IPS-NIHi11 (cell line): ENCODE measurements around the gene ABCC2.
"Not testable (repeated sequence)": the region's sequence is repeated elsewhere in the genome, so short reads cannot be mapped to it uniquely, and the experiment has no call there.

Experiments used
- DNase-seq: peaks from one replicate; pipeline ENCODE4 v3.0.0; 2012; ENCODE audit warnings: mixed read lengths, low spot score

ABCC2 gene

DNA sequence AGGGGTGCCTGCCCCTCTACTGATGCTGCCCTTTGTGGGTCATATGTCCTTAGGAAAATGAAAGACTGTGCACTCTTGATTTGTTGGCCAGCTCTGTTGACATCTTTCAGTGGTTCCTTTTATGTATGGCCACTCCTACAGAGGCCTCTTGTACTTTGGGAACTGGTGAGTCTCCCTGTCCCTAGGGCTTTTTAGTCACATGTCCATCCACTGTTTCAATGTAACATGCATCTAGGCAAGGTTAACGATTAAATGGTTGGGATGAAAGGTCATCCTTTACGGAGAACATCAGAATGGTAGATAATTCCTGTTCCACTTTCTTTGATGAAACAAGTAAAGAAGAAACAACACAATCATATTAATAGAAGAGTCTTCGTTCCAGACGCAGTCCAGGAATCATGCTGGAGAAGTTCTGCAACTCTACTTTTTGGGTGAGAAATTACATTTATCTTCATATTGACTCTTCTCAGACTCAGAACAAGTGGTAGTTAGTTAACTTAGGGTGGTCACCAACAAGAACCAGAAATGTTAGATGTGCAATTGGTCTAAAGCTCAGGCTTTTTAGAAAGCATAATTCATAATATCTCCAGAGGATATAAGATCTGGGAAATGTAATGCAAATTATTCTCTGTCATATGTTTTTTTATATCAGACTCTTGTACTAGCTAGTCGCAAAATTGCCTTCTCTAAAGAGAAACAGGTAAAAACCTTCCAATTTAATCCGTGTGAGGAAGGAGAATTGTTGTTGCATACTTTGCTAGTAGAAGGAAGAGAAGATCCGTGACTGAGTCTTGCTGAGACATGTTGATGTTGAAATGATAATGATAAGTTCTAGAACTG, at the start of gene ABCC2:
Gene ABCC2 (plus strand): TSS at position 194 of the 840 bp plus-strand sequence. CDS start 205 bp downstream, at position 399.
- no peak for DNase-seq

DNA sequence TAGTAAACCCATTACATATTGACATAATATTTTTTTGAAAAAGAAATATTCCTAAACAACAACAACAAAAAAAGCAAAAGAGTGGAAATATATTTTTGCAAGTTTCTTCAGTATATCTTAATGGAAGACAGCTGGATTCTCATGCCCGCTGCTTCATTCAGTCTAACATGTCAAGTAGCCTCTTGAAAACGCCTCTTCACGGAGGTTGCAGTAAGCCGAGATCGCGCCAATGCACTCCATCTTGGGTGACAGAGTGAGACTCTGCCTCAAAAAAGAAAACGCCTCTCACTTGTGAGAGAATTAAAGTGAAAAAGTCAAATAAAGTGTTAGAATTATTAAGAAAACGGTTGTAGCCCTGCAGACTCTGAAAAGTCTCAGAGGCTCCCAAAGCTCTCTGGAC, 49.1 kb upstream of the ABCC2 start:
- no peak for DNase-seq

DNA sequence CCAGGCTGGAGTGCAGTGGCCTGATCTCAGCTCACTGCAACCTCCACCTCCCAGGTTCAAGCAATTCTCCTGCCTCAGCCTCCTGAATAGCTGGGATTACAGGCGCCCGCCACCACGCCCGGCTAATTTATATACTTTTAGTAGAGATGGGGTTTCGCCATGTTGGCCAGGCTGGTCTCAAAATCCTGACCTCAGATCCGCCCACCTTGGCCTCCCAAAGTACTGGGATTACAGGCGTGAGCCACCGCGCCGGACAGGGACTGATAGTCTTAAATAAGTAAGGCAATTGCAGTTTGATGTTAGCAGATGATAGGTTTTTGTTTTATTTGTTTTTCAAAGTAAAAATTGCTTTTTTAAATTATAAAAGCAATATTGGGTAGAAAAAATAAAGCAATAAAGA, 48.3 kb upstream of the ABCC2 start:
- DNase-seq = not testable (repeated sequence)

DNA sequence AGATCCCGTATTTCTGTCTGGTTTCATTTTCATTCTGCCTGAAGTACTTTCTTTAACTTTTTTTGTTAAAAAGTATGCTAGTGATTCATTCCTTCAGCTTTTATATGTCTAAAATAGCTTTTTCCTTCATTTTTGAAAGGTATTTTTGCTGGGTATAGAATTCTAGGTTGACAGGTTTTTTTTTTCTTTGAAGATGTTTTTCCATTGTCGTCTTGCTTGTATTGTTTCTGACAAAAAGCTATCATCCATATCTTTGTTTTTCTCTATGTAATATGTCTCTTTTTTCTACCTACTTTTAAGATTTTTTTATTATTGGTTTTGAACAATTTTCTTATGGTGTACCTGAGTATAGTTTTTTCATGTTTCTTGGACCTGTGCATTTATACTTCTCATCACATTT, 42.2 kb upstream of the ABCC2 start:
- DNase-seq = no peak

DNA sequence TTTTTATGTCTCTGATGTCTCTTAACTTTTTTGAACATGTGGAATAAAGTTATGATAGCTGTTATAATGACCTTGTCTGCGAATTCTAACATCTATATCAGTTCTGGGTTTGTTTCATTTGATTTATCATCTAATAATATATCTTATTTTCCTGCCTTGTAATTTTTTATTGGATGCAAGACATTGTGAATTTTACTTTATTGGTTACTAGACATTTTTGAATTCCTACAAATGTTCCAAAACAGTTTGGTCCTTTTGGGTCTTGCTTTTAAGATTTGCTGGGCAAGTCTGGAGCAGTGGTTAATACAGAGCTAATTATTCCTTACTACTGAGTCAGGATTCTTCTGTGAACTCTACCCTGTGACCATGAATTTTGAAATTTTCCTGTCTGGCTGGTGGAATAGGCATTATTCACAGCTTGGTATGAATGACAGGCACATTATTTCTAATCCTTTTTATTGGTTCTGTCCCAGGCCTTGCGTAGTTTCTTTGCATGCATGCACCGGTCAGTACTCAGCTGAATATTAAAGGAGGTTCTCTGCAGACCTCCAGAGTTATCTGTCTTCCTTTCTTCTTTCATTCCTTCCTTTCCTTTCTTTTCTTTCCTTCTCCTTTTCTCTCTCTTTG, 41.4 kb upstream of the ABCC2 start:
- no peak for DNase-seq

DNA sequence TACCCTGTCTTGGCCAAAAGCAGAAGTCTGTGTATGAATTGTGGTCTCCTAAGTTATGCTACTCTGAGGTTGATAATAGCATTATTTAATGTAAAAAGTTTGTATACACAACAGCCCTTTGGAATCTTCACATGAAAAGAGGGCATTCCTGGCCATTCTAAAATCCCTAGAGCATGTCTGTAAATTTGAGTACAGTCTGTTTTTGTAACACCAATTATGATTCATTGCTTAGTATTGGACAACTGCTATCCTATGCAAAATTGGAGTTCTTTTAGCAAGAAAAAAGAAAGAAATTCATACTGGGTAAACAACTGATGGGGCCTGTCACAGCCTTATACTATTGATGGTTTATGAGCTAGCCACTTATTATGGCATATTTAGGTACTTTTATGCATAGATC, 40.2 kb upstream of the ABCC2 start:
- no peak for DNase-seq

DNA sequence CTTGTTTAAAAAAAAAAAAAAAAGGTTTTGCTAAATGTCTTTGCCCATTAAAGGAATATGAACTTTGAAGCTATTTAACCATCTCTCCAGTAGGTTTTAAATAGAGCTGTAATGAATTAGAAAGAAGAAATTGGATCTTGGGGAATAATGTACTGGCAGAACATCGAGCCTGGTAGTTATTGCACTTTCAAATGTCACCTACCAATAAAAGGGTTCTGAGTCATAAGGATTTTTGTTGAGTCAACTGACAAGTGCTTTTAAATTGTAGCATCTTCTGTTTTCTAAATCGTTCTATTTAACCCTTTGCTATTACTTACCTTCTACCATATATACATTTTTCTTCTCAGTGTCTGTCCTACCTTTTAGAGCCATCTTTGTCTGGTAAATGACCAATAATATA, 39.7 kb upstream of the ABCC2 start:
- no peak for DNase-seq

DNA sequence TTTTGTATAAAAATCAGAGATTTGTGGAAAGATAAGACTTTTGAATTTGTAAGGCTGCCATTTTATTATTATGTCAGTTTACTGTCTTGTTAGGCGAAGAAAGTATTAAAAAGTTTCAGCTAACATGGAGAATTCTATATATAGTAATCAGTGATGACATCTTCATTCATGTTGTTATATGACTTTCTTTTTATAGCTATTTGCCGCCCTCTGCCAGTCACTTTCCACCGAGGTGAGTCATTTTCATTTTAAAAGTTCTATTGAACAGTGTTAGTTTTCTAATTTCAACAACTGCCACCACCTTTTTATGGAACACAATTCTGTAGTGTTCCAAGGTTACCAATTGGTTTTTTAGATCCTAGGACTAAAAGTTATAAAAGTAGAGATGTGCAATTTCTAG, 38.6 kb upstream of the ABCC2 start:
- DNase-seq = no peak

DNA sequence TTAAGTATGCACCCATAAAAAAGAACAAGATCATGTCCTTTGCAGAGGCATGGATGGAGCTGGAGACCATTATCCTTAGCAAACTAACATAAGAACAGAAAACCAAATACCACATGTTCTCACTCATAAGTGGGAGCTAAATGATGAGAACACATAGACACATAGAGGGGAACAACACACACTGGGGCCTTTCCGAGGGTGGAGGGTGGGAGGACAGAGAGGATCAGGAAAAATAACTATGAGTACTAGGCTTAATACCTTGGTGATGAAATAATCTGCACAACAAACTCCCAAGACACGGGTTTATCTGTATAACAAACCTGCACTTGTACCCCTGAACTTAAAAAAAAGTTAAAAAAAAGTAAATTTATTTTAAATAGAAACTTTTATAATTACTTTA, 36.3 kb upstream of the ABCC2 start:
- DNase-seq = not testable (repeated sequence)

DNA sequence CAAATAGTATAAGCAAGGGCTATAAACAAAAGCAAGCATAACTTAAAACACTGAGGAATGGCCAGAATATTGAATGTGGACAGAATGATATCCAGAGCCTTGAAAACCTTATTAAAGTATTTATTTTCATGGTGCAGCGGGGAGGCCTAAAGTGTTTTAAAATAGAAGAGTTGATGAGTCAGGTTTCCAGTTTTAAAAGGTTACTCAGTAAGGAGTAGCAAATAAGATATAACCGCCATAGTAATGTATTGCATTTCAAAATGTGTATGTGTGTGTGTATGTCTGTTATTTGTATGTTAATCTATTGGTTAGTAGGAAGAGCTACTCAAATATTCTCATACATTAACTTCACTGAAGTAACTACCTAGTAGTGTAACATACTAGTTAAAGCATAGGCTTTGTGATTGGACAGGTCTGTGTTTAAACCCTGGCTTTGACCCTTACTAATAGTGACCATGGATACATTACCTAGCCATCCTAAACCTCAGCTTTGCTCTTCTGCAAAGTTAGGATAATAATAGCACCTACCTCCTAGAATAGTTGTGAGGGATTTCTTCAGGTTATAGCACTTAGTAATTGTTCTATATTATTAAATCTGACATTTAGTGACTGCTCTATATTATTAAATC, 33.5 kb upstream of the ABCC2 start:
- no peak for DNase-seq

DNA sequence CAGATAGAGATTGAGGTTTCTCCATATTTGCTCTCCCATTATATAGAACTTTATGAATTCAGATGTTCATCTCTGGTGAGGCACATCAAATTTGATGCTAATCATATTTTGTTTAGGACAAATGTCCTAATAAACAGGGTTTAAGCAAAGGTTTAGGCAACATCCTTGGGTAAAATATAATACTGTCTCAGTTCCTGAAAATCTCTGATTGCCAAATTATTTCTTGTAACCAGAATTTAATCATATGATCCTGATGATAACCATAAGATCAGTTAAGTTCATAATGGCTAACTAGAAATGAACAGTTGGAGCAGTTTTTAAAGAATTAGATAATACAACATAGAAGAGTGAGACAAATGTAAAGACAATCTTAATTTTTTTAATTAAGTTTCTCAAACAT, 31.8 kb upstream of the ABCC2 start:
- DNase-seq = no peak

DNA sequence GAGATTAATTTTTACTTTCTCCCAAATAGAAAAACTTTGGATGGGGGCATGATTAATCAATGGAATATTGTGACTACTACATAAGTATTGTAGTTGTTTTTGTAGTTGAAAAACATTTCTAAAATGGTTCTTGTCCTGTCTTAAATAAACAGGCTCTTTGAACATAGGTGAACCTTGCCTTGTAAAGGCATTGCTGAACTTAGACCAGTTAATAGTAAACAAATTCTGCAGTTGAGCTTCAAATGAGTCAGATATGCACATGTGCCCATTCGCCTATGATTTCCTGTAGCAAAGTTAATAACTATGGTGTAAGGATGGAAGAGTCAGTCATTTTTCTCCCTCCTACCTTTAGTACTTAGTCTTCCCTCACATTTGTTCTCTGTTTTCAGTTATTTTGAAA, 27.8 kb upstream of the ABCC2 start:
- no peak for DNase-seq

DNA sequence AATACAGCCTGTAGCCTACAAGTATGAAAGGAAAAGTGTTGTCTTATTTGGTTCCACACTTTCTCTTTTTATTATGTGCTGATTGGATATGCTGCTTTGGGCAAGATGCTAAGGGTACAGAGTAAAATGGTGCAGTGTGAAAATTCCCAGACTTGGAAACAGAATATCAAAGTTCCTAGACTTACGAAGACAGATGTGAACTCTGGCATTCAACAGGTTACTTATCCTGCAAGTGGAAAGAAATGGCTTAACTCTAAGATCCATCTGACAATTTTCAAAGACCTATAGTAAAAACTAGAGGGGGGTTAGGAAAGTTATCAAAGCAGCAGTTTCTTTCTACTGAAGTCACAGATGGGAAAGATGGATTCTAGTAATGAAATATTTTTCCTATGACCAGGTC, 26.3 kb upstream of the ABCC2 start:
- DNase-seq = no peak

DNA sequence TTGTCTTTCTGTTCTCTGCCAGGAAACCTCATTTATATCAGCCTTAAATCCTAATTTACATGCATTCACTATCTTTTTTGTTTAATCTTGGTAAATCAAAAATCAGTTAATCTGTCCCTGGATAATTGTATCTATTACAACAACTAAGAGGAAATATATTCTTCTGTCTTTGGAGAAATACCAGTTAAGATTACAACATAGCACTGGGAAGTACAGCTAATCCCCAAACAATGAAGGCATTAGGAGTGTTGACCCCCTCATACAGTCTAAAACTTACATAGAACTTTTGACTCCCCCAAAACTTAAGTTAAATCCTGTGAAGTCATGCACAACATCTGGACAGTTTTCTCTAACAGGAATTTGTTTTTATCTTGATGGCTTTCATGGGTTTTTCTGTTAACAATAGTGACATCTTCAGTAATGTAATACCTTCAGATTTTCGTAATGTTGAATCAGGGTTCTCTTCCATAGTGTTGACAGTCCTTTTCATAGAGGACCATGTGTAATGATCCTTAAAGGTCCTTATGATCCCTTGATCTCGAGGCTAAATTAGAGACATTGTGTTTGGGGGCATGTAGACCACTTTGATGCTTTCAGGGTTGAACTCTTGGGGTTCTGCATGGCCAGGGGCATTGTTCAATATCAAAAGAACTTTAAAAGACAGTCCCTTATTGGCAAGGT, 24.1 kb upstream of the ABCC2 start:
- DNase-seq = no peak

DNA sequence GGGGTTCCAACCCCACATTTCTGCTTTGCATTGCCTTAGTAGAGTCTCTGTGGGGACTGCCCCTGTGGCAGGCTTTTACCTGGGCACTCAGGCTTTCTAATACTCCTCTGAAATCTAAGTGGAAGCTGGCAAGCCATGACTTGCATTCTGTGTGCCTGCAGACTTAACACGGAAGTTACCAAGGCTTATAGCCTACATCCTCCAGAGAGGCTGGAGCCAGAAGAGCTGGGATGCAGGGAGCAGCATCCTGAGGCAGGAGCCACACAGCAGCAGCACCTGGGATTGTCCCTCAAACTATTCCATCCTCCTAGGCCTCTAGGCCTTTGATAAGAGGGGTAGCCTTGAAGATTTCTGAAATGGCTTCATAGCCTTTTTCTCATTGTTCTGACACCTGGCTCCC, 22.1 kb upstream of the ABCC2 start:
- DNase-seq = no peak

DNA sequence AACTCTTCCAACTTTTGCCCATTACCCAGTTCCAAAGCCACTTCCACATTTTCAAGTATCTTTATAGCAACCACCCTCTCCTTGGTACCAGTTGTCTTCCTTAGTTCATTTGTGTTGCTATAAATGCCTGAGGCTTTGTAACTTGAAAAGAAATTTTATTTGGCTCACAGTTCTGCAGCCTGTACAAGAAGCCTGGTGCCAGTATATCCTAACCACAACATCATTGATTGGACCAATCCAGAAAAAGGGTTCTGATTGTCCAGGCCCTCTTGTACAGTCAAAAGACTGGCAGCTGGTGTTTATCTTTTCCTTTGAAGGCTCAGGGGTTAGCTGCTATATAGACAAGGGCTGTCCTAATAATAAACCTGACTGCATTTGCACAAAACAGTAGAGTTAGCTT, 21.1 kb upstream of the ABCC2 start:
- DNase-seq = no peak

DNA sequence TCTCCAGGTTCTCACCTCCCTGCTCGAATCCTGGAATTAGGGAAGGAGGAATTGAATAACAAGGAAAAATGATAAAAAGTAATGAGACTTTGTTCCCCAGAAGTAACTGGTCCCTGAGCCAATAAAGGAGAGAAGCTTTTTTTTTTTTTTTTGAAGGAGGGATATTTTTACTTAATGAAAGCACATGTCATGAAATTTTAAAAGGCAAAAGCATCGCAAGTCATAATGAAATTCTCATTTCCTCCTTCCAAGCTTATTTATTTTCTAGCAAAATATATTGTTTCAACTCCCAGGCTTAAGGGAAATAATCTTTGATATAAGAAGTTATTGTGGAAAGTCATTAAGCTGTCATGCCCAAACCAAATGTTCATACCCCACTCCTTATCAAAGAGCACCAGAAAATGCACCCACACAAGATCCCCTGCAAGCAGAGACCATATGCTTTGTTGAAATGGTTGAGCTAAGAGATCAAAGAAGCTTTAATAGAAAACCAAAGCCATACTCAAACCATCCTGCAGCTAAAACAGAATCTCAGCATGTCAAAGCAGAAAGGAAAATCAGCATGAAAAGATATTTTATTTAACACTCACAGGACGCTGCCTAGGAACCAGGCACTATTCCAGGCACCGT, 16.7 kb upstream of the ABCC2 start:
- DNase-seq = no peak

DNA sequence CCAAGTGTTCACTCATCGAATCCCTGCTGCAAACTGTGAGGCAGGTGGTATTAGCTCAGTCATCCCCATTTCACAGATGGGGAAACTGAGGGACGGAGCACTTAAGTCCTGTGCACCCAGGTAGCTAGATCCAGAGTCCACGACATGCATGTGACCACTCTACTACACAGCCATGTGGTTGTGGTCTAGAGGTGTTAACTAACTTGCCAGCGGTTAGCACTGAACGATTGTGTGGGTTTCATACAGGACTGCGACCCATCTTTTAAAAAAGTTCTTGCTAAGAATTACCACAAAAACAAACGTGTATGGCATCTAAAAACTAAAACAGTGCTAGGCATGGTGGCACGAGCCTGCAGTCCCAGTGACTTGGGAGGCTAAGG, 16.1 kb upstream of the ABCC2 start:
- DNase-seq = no peak

DNA sequence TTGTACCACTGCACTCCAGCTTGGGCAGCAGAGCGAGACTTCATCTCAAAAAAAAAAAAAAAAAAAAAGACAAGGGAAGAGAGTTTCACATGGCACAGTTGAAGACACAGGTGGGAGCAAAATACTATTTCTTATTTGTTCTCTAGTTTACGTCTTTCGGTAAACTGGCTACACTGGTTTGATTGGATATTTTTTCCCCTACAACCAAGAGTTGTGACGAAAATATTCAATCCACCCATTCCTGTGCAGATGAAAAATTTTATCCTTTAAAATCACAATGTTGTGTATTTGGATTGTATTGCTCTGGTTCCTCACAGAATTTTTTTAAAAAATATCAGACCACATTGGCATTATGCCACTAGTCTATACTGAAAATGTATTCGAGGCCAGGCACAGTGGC, 14.5 kb upstream of the ABCC2 start:
- no peak for DNase-seq

DNA sequence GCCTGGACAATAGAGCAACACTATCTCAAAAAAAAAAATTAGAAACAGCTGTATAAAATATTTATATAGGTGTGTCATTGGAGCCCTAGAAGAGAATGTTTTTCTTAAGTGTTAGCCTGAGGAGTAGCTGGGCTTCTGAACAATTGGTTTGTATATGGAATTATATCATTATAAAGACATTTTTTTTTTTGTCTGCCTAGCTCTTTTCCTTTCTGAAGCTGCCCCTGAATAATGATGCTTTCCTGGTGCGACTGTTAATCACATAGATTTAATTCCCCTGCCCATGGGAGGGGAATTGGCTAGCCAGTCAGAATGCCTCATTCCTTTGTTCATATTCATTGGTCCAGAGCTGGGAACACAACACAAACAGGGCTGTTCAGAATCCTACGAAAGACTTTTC, 13.9 kb upstream of the ABCC2 start:
- no peak for DNase-seq

DNA sequence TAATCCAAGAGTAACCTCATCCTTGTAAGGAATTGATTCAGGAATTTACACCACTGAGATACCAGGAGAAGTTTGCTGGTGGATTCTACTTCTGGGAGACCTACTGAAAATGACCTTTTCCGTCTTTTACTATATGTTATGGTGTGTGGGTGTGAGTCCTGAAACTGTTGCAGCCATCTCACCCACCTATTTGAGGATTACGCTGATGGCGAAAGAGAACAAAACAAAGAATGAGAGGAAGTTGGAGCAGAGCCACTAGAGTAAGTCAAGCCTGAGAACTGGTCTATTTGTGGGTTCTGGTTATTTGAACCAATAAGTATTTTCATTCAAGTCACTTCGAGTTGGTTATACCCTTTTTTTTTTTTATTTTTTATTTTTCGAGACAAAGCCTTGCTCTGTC, 12.7 kb upstream of the ABCC2 start:
- no peak for DNase-seq

DNA sequence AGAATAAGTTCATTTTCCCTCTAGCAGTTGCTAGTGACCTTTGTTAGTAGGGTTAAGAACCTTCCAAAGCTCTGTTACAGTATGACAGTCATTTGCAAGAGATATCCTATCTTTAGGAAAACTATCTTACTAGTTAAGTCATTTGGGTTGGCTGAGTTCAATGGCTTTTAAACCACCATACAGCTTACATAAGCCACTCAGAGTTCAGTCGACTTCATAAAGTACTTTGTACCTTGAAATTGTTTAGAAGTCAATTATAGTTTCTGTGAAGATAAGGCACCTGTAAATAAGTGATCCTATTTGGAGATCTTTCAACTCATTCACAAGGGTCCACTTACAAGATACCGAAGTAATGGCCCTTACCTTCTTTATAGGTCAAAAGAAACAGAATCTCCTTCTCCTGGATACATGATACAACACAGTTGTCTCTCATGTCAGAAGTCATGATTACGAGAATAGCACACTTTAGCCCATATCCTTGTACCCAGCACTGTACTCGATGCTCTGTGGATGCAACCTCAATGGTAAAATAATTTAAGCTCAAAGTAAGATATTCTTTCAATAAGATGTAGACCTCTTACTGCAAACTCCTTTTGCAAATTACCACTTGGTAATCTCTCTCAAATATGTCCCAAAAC, 11.9 kb upstream of the ABCC2 start:
- DNase-seq = no peak
